Measurements from ENCODE around the gene RANBP17. TPM values are rescaled to one million over a fixed set of nuclear protein-coding genes. Genes with fewer than 3 reads are reported as not detected.
A peak's percentile ranks its signal among the peaks of the same experiment; 100 is the strongest.

RANBP17 gene
- total RNA-seq, 1 donor from 2014 or later, result 32.8 TPM

- Mint-ChIP-seq H3K4me1 (ENCODE audit: low read depth) (no peaks in the 10 kb centered on the region), H3K27me3 (peaks cover 94% of the 10 kb centered on the region), H3K9me3 (ENCODE audit: low read depth) (no peaks in the 10 kb centered on the region), H3K36me3 (ENCODE audit: insufficient read depth) (no peaks in the 10 kb centered on the region), H3K4me3 (ENCODE audit: low read depth) (no peak overlapping the region), H3K27ac (peak overlapping the region; percentile 82)
- DNase-seq (ENCODE audit: low spot score, unreplicated experiment), result no peak
- TF ChIP-seq CTCF (IDR thresholded peaks at IDR 0.05; ENCODE audit: unreplicated experiment), result no peak
Observed at GRCh38 chr5:171318026-171318425, 456.2 kb downstream of the RANBP17 start.

GRCh38 chr5:171321447-171321846 lies 459.6 kb downstream of the RANBP17 start:
- TF ChIP-seq CTCF (IDR thresholded peaks at IDR 0.05; ENCODE audit: unreplicated experiment), result no peak
- Mint-ChIP-seq H3K27me3 (peaks cover 89% of the 10 kb centered on the region), H3K4me1 (ENCODE audit: low read depth) (no peaks in the 10 kb centered on the region), H3K4me3 (ENCODE audit: low read depth) (no peak overlapping the region), H3K9me3 (ENCODE audit: low read depth) (no peaks in the 10 kb centered on the region), H3K36me3 (ENCODE audit: insufficient read depth) (no peaks in the 10 kb centered on the region), H3K27ac (no peak overlapping the region)
- no peak for DNase-seq (ENCODE audit: low spot score, unreplicated experiment)

- Mint-ChIP-seq H3K27ac (no peak overlapping the region), H3K4me3 (ENCODE audit: low read depth) (no peak overlapping the region), H3K27me3 (peaks cover 84% of the 10 kb centered on the region), H3K9me3 (ENCODE audit: low read depth) (no peaks in the 10 kb centered on the region), H3K36me3 (ENCODE audit: insufficient read depth) (no peaks in the 10 kb centered on the region), H3K4me1 (ENCODE audit: low read depth) (no peaks in the 10 kb centered on the region)
- DNase-seq (ENCODE audit: low spot score, unreplicated experiment), result no peak
- TF ChIP-seq CTCF (IDR thresholded peaks at IDR 0.05; ENCODE audit: unreplicated experiment), result no peak
Observed at GRCh38 chr5:171322527-171322926, 460.7 kb downstream of the RANBP17 start.

GRCh38 chr5:171323007-171323406 lies 461.2 kb downstream of the RANBP17 start:
- no peak for DNase-seq (ENCODE audit: low spot score, unreplicated experiment)
- Mint-ChIP-seq H3K27me3 (peaks cover 84% of the 10 kb centered on the region), H3K36me3 (ENCODE audit: insufficient read depth) (no peaks in the 10 kb centered on the region), H3K27ac (no peak overlapping the region), H3K9me3 (ENCODE audit: low read depth) (no peaks in the 10 kb centered on the region), H3K4me1 (ENCODE audit: low read depth) (no peaks in the 10 kb centered on the region), H3K4me3 (ENCODE audit: low read depth) (no peak overlapping the region)
- no peak for TF ChIP-seq CTCF (IDR thresholded peaks at IDR 0.05; ENCODE audit: unreplicated experiment)

GRCh38 chr5:171323806-171324632 lies 462.2 kb downstream of the RANBP17 start:
- TF ChIP-seq CTCF (IDR thresholded peaks at IDR 0.05; ENCODE audit: unreplicated experiment), result no peak
- H3K4me1 Mint-ChIP-seq (ENCODE audit: low read depth), result no peaks in the 10 kb centered on the region
- H3K36me3 Mint-ChIP-seq (ENCODE audit: insufficient read depth), result no peaks in the 10 kb centered on the region
- H3K4me3 Mint-ChIP-seq (ENCODE audit: low read depth), result no peak overlapping the region
- no peak overlapping the region for H3K27ac Mint-ChIP-seq
- H3K9me3 Mint-ChIP-seq (ENCODE audit: low read depth), result no peaks in the 10 kb centered on the region
- peaks cover 82% of the 10 kb centered on the region for H3K27me3 Mint-ChIP-seq
- DNase-seq (ENCODE audit: low spot score, unreplicated experiment), result no peak

Data from progenitor cell of endocrine pancreas (in vitro differentiated cells).